ENCODE results near the gene MTARC1. TPM values are rescaled to one million over a fixed set of nuclear protein-coding genes. Genes with fewer than 3 reads are reported as not detected.

MTARC1 gene
- total RNA-seq, 1 donor from 2014 or later, result 7.7 TPM

- TF ChIP-seq CTCF (IDR thresholded peaks at IDR 0.05; ENCODE audit: insufficient read depth, low read length, poor library complexity, severe bottlenecking), result no peak
- H3K4me3 ChIP-seq (ENCODE audit: low read depth, low read length), result no peak overlapping the region
- H3K36me3 ChIP-seq (ENCODE audit: control insufficient read depth, insufficient read depth, low read length), result no peaks in the 10 kb centered on the region
- no peaks in the 10 kb centered on the region for H3K27me3 ChIP-seq (ENCODE audit: control insufficient read depth, insufficient read depth, low read length)
- no peak for DNase-seq (ENCODE audit: low read depth)
Observed at GRCh38 chr1:220807726-220808125, 21.0 kb downstream of the MTARC1 start.

GRCh38 chr1:220808345-220809186 is 21.9 kb downstream of the MTARC1 start:
- no peaks in the 10 kb centered on the region for H3K27me3 ChIP-seq (ENCODE audit: control insufficient read depth, insufficient read depth, low read length)
- no peak overlapping the region for H3K4me3 ChIP-seq (ENCODE audit: low read depth, low read length)
- DNase-seq (ENCODE audit: low read depth), result peak; percentile 29
- H3K36me3 ChIP-seq (ENCODE audit: control insufficient read depth, insufficient read depth, low read length), result no peaks in the 10 kb centered on the region
- no peak for TF ChIP-seq CTCF (IDR thresholded peaks at IDR 0.05; ENCODE audit: insufficient read depth, low read length, poor library complexity, severe bottlenecking)

GRCh38 chr1:220809187-220809550 is 22.5 kb downstream of the MTARC1 start:
- TF ChIP-seq CTCF (IDR thresholded peaks at IDR 0.05; ENCODE audit: insufficient read depth, low read length, poor library complexity, severe bottlenecking), result no peak
- no peaks in the 10 kb centered on the region for H3K27me3 ChIP-seq (ENCODE audit: control insufficient read depth, insufficient read depth, low read length)
- no peak for DNase-seq (ENCODE audit: low read depth)
- no peak overlapping the region for H3K4me3 ChIP-seq (ENCODE audit: low read depth, low read length)
- H3K36me3 ChIP-seq (ENCODE audit: control insufficient read depth, insufficient read depth, low read length), result no peaks in the 10 kb centered on the region

DNA sequence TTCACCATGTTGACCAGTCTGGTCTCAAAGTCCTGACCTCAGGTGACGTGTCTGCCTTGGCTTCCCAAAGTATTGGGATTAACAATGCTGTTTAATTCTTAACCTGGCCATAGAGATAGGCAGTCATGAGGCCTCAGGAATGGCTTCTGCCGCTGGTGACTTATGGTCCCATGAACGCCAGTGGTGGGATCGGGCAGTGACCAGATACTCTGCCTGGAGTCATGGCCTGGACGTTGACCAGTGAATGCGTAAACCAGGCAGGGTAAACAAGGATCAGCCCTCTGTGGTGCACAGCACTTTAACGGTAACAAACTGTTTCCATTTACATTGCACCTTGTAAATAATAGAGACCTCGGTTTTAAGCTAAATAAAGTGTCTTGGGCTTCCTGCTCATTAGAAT is 23.0 kb downstream of the MTARC1 start:
- Histone ChIP-seq H3K27me3 (ENCODE audit: control insufficient read depth, insufficient read depth, low read length) (no peaks in the 10 kb centered on the region), H3K4me3 (ENCODE audit: low read depth, low read length) (no peak overlapping the region), H3K36me3 (ENCODE audit: control insufficient read depth, insufficient read depth, low read length) (no peaks in the 10 kb centered on the region)
- no peak for DNase-seq (ENCODE audit: low read depth)
- TF ChIP-seq CTCF (IDR thresholded peaks at IDR 0.05; ENCODE audit: insufficient read depth, low read length, poor library complexity, severe bottlenecking), result no peak

DNA sequence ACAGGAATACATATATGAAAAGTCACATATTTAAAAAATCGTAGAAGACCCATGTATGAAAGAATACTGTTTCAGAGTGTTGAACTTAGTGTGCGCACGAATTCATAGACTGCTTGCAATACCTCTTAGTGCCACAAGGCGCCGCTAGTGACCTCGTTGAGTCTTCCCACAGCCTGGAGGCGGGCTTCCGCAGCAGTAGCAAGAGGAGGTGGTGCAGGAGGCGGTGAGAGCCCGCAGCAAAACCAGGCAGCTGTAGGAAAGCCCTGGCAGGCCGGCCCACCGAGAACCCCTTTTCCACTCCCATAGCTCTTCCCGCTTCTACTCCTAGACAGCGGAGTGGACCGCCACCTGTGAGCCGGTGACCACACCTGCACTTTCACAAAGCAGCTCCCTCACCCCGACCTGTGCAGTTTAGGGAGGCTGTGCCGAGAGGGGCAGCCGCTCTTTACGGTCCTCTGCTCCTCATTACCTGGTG is 23.5 kb downstream of the MTARC1 start:
- peak; percentile 37 for DNase-seq (ENCODE audit: low read depth)
- Histone ChIP-seq H3K36me3 (ENCODE audit: control insufficient read depth, insufficient read depth, low read length) (no peaks in the 10 kb centered on the region), H3K4me3 (ENCODE audit: low read depth, low read length) (peak overlapping the region; percentile 4), H3K27me3 (ENCODE audit: control insufficient read depth, insufficient read depth, low read length) (no peaks in the 10 kb centered on the region)
- peak; percentile 96 for TF ChIP-seq CTCF (IDR thresholded peaks at IDR 0.05; ENCODE audit: insufficient read depth, low read length, poor library complexity, severe bottlenecking)

GRCh38 chr1:220810963-220811362 is 24.2 kb downstream of the MTARC1 start:
- no peak for DNase-seq (ENCODE audit: low read depth)
- Histone ChIP-seq H3K27me3 (ENCODE audit: control insufficient read depth, insufficient read depth, low read length) (no peaks in the 10 kb centered on the region), H3K36me3 (ENCODE audit: control insufficient read depth, insufficient read depth, low read length) (no peaks in the 10 kb centered on the region), H3K4me3 (ENCODE audit: low read depth, low read length) (no peak overlapping the region)
- TF ChIP-seq CTCF (IDR thresholded peaks at IDR 0.05; ENCODE audit: insufficient read depth, low read length, poor library complexity, severe bottlenecking), result no peak
